Smooth muscle cell (in vitro differentiated cells): ENCODE measurements around the gene ST6GAL2. TPM values are rescaled to one million over a fixed set of nuclear protein-coding genes. Genes with fewer than 3 reads are reported as not detected.

ENCODE experiments used
- DNase-seq: peaks from one replicate; lab custom pipeline; 2025; ENCODE audit not compliant: unreplicated experiment; lab: John Stamatoyannopoulos, UW
- H2AFZ ChIP-seq: fragments of 200-600 bp; sonication (generic); 2 replicates; pipeline ENCODE4 v1.6.0; 2016; ENCODE audit warnings: antibody characterized with exemption, low read depth, mild to moderate bottlenecking
- H3F3A ChIP-seq: fragments of 200-600 bp; sonication (generic); 2 replicates; pipeline ENCODE4 v1.6.0; 2017; ENCODE audit warnings: antibody characterized with exemption, low read depth
- H3K27ac ChIP-seq: fragments of 200-600 bp; sonication (generic); 2 replicates; pipeline ENCODE4 v1.5.1; 2016; ENCODE audit warnings: low read depth, mild to moderate bottlenecking
- H3K27me3 ChIP-seq: fragments of 200-600 bp; sonication (generic); 2 replicates; pipeline ENCODE4 v1.6.1; 2016; ENCODE audit warnings: low read depth, mild to moderate bottlenecking
- H3K36me3 ChIP-seq: fragments of 200-600 bp; sonication (generic); 2 replicates; pipeline ENCODE4 v1.5.1; 2016; ENCODE audit warnings: low read depth
- H3K4me1 ChIP-seq: fragments of 200-600 bp; sonication (generic); 2 replicates; pipeline ENCODE4 v1.5.1; 2016; ENCODE audit warnings: low read depth
- H3K4me2 ChIP-seq: fragments of 200-600 bp; sonication (generic); 2 replicates; pipeline ENCODE4 v1.6.0; 2016; ENCODE audit warnings: mild to moderate bottlenecking
- H3K4me3 ChIP-seq: fragments of 200-600 bp; sonication (generic); 2 replicates; pipeline ENCODE4 v1.5.1; 2016; ENCODE audit warnings: mild to moderate bottlenecking
- H3K79me2 ChIP-seq: fragments of 200-600 bp; sonication (generic); 2 replicates; pipeline ENCODE4 v1.6.0; 2016; ENCODE audit warnings: low read depth, mild to moderate bottlenecking
- H3K9ac ChIP-seq: fragments of 200-600 bp; sonication (generic); 2 replicates; pipeline ENCODE4 v1.6.0; 2016; ENCODE audit warnings: low read depth
- H3K9me3 ChIP-seq: fragments of 200-600 bp; sonication (generic); replicated peaks from 2 replicates; pipeline ENCODE4 v1.5.1; 2016; ENCODE audit warnings: low read depth
- H4K20me1 ChIP-seq: fragments of 200-600 bp; sonication (generic); 2 replicates; pipeline ENCODE4 v1.6.0; 2016; ENCODE audit warnings: low read depth
- CTCF ChIP-seq: fragments of 200-600 bp; sonication (generic); IDR thresholded peaks from 2 replicates; pipeline ENCODE4 v1.5.1; 2017; ENCODE audit warnings: borderline replicate concordance, mild to moderate bottlenecking, antibody characterized with exemption; ENCODE audit not compliant: insufficient read depth, poor library complexity, severe bottlenecking
- WGBS: methylation state at CpG from one replicate; pipeline ENCODE4 v1.1.7; 2016; ENCODE audit warnings: low lambda C conversion rate; 5-methylcytosine and 5-hydroxymethylcytosine counted together
- polyA plus RNA-seq: library from polyadenylated mRNA; unstranded; fragments of >200 nt; fragmentation: Nextera tagmentation; extraction: Ambion mirVana; gene quantifications from 2 replicates; pipeline ENCODE4 v1.2.1, GENCODE V29; 2016
- total RNA-seq: library from RNA; depleted of rRNA; stranded (reverse); fragments of >200 nt; gene quantifications from 2 replicates; pipeline ENCODE4 v1.2.3, GENCODE V29; 2014

Gene ST6GAL2
- total and polyA plus RNA-seq, 2 experiments from 2014 or later = 42.5 to 64.6 TPM

- Histone ChIP-seq H4K20me1 (no peaks in the 10 kb centered on the region), H3K36me3 (peaks cover 3% of the 10 kb centered on the region), H3K79me2 (no peaks in the 10 kb centered on the region), H3K9ac (no peak overlapping the region), H2AFZ (no peak overlapping the region), H3K4me3 (no peak overlapping the region), H3K27ac (no peak overlapping the region), H3K9me3 (no peaks in the 10 kb centered on the region), H3K4me2 (no peak overlapping the region), H3K27me3 (no peaks in the 10 kb centered on the region), H3F3A (no peaks in the 10 kb centered on the region), H3K4me1 (no peaks in the 10 kb centered on the region)
- 87% methylated on average over 3 of the region's 3 CpGs for WGBS
- TF ChIP-seq CTCF = no peak
- DNase-seq = no peak
These were observed 54.7 kb downstream of the ST6GAL2 start for GRCh38 chr2:106831241-106831640.

GRCh38 chr2:106830191-106830590, 55.8 kb downstream of the ST6GAL2 start:
- H3F3A ChIP-seq = peaks cover 3% of the 10 kb centered on the region
- H3K4me2 ChIP-seq = no peak overlapping the region
- H3K27me3 ChIP-seq = no peaks in the 10 kb centered on the region
- no peak overlapping the region for H3K27ac ChIP-seq
- TF ChIP-seq CTCF = no peak
- H3K79me2 ChIP-seq = no peaks in the 10 kb centered on the region
- no peaks in the 10 kb centered on the region for H3K9me3 ChIP-seq
- no peaks in the 10 kb centered on the region for H4K20me1 ChIP-seq
- no peak for DNase-seq
- no peak overlapping the region for H3K4me3 ChIP-seq
- H3K4me1 ChIP-seq = no peaks in the 10 kb centered on the region
- peaks cover 10% of the 10 kb centered on the region for H3K36me3 ChIP-seq
- H2AFZ ChIP-seq = no peak overlapping the region
- 92% methylated on average over 7 of the region's 7 CpGs for WGBS
- H3K9ac ChIP-seq = no peak overlapping the region

GRCh38 chr2:106828119-106828518, 57.8 kb downstream of the ST6GAL2 start:
- Histone ChIP-seq H3K27me3 (no peaks in the 10 kb centered on the region), H3K4me1 (no peaks in the 10 kb centered on the region), H3K27ac (no peak overlapping the region), H3K36me3 (peaks cover 14% of the 10 kb centered on the region), H3K79me2 (no peaks in the 10 kb centered on the region), H3K9me3 (no peaks in the 10 kb centered on the region), H2AFZ (no peak overlapping the region), H3K9ac (no peak overlapping the region), H4K20me1 (no peaks in the 10 kb centered on the region), H3K4me3 (no peak overlapping the region), H3F3A (peaks cover 3% of the 10 kb centered on the region), H3K4me2 (no peak overlapping the region)
- no peak for DNase-seq
- TF ChIP-seq CTCF = no peak

GRCh38 chr2:106827158-106827557, 58.8 kb downstream of the ST6GAL2 start:
- peak overlapping the region; percentile 28 for H3K27ac ChIP-seq
- no peak overlapping the region for H3K4me2 ChIP-seq
- no peak for TF ChIP-seq CTCF
- no peak overlapping the region for H3K9ac ChIP-seq
- peaks cover 14% of the 10 kb centered on the region for H3K36me3 ChIP-seq
- H3K4me1 ChIP-seq = no peaks in the 10 kb centered on the region
- no peak overlapping the region for H2AFZ ChIP-seq
- peaks cover 3% of the 10 kb centered on the region for H3F3A ChIP-seq
- no peaks in the 10 kb centered on the region for H3K27me3 ChIP-seq
- peaks cover 4% of the 10 kb centered on the region for H3K79me2 ChIP-seq
- H3K4me3 ChIP-seq = no peak overlapping the region
- H3K9me3 ChIP-seq = no peaks in the 10 kb centered on the region
- 66% methylated on average over 3 of the region's 3 CpGs for WGBS
- no peaks in the 10 kb centered on the region for H4K20me1 ChIP-seq
- DNase-seq = no peak
